Measurements from ENCODE around the gene HSPBP1.

HSPBP1 gene

GRCh38 chr19:55238030-55238429, 41.9 kb downstream of the HSPBP1 start:
- Histone ChIP-seq H3K9me3 (ENCODE audit: low read length) (no peaks in the 10 kb centered on the region), H3K4me3 (ENCODE audit: low read depth, low read length, poor library complexity, severe bottlenecking) (no peak overlapping the region), H3K4me2 (ENCODE audit: low read length) (no peak overlapping the region), H3K9me2 (ENCODE audit: low read depth, low read length) (no peaks in the 10 kb centered on the region), H3K4me1 (ENCODE audit: insufficient read depth, low read length, severe bottlenecking) (no peaks in the 10 kb centered on the region), H3K9ac (ENCODE audit: low read length) (no peak overlapping the region), H3K27me3 (ENCODE audit: insufficient read depth, low read length) (no peaks in the 10 kb centered on the region), H3K27ac (ENCODE audit: low read depth, low read length, poor library complexity, severe bottlenecking) (no peak overlapping the region), H3K36me3 (ENCODE audit: insufficient read depth, low read length) (peaks cover 96% of the 10 kb centered on the region), H3K79me2 (ENCODE audit: insufficient read depth, low read length) (no peaks in the 10 kb centered on the region), H4K20me1 (ENCODE audit: insufficient read depth, low read length) (no peaks in the 10 kb centered on the region), H3F3A (ENCODE audit: insufficient read depth, low read length) (no peaks in the 10 kb centered on the region; the same call in 1 of the 2 replicates), H2AFZ (ENCODE audit: low read length) (no peak overlapping the region)
- no peak for TF ChIP-seq CTCF (IDR thresholded peaks at IDR 0.05; ENCODE audit: low read length)
- no peak for TF ChIP-seq EZH2 (IDR thresholded peaks at IDR 0.05; ENCODE audit: borderline replicate concordance, low read length)

GRCh38 chr19:55232986-55233385, 46.9 kb downstream of the HSPBP1 start:
- no peaks in the 10 kb centered on the region for H3K79me2 ChIP-seq (ENCODE audit: insufficient read depth, low read length)
- H3K27me3 ChIP-seq (ENCODE audit: insufficient read depth, low read length) = no peaks in the 10 kb centered on the region
- H3K9me2 ChIP-seq (ENCODE audit: low read depth, low read length) = no peaks in the 10 kb centered on the region
- H3K4me2 ChIP-seq (ENCODE audit: low read length) = no peak overlapping the region
- H3K4me1 ChIP-seq (ENCODE audit: insufficient read depth, low read length, severe bottlenecking) = no peaks in the 10 kb centered on the region
- TF ChIP-seq EZH2 (IDR thresholded peaks at IDR 0.05; ENCODE audit: borderline replicate concordance, low read length) (no peak), CTCF (IDR thresholded peaks at IDR 0.05; ENCODE audit: low read length) (no peak)
- H3K27ac ChIP-seq (ENCODE audit: low read depth, low read length, poor library complexity, severe bottlenecking) = no peak overlapping the region
- no peaks in the 10 kb centered on the region for H3K9me3 ChIP-seq (ENCODE audit: low read length)
- peaks cover 96% of the 10 kb centered on the region for H3K36me3 ChIP-seq (ENCODE audit: insufficient read depth, low read length)
- no peak overlapping the region for H3K9ac ChIP-seq (ENCODE audit: low read length)
- no peaks in the 10 kb centered on the region for H4K20me1 ChIP-seq (ENCODE audit: insufficient read depth, low read length)
- no peak overlapping the region for H3K4me3 ChIP-seq (ENCODE audit: low read depth, low read length, poor library complexity, severe bottlenecking)
- no peaks in the 10 kb centered on the region; the same call in 1 of the 2 replicates for H3F3A ChIP-seq (ENCODE audit: insufficient read depth, low read length)
- H2AFZ ChIP-seq (ENCODE audit: low read length) = no peak overlapping the region

- Histone ChIP-seq H3K79me2 (ENCODE audit: insufficient read depth, low read length) (no peaks in the 10 kb centered on the region), H3K4me1 (ENCODE audit: insufficient read depth, low read length, severe bottlenecking) (no peaks in the 10 kb centered on the region), H3K9ac (ENCODE audit: low read length) (no peak overlapping the region), H3K4me2 (ENCODE audit: low read length) (no peak overlapping the region), H3K27ac (ENCODE audit: low read depth, low read length, poor library complexity, severe bottlenecking) (no peak overlapping the region), H3K9me2 (ENCODE audit: low read depth, low read length) (no peaks in the 10 kb centered on the region), H3K4me3 (ENCODE audit: low read depth, low read length, poor library complexity, severe bottlenecking) (no peak overlapping the region), H2AFZ (ENCODE audit: low read length) (no peak overlapping the region), H3F3A (ENCODE audit: insufficient read depth, low read length) (no peaks in the 10 kb centered on the region; the same call in 1 of the 2 replicates), H3K36me3 (ENCODE audit: insufficient read depth, low read length) (peaks cover 96% of the 10 kb centered on the region), H3K9me3 (ENCODE audit: low read length) (no peaks in the 10 kb centered on the region), H3K27me3 (ENCODE audit: insufficient read depth, low read length) (no peaks in the 10 kb centered on the region), H4K20me1 (ENCODE audit: insufficient read depth, low read length) (no peaks in the 10 kb centered on the region)
- TF ChIP-seq EZH2 (IDR thresholded peaks at IDR 0.05; ENCODE audit: borderline replicate concordance, low read length) = no peak
Measured at GRCh38 chr19:55232286-55232602, 47.7 kb downstream of the HSPBP1 start.
